ENCODE measurements around the gene BBC3.
A peak's percentile ranks its signal among the peaks of the same experiment; 100 is the strongest.
"Not testable (repeated sequence)": the region's sequence is repeated elsewhere in the genome, so short reads cannot be mapped to it uniquely, and the experiment has no call there.

The BBC3 gene

DNA sequence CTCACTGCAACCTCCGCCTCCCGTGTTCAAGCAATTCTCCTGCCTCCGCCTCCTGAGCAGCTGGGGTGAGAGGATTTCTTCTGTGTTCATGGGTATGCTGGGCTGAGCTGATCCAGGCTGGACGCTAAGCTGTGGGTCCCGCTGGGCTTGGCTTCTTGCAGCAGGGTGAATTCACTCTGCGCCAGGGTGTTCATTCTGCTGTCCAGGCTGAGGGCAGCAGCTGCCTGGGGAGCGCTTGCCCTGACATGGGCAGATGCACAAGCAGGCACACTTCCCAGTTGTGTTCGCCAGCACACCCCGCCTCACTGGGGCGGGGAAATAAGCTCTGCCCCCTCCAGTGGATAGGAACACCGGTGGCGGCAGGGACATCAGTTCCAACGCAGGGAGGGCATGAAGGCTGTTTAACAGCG is 36.4 kb upstream of the BBC3 start:
- Mint-ChIP-seq H3K27ac (no peak overlapping the region), H3K9me3 (no peaks in the 10 kb centered on the region), H3K36me3 (ENCODE audit: low read depth) (peaks cover 98% of the 10 kb centered on the region), H3K27me3 (no peaks in the 10 kb centered on the region), H3K4me3 (no peak overlapping the region), H3K4me1 (ENCODE audit: low read depth) (peaks cover 18% of the 10 kb centered on the region)
- intact Hi-C loops (cut with micrococcal nuclease) = no loop called here

DNA sequence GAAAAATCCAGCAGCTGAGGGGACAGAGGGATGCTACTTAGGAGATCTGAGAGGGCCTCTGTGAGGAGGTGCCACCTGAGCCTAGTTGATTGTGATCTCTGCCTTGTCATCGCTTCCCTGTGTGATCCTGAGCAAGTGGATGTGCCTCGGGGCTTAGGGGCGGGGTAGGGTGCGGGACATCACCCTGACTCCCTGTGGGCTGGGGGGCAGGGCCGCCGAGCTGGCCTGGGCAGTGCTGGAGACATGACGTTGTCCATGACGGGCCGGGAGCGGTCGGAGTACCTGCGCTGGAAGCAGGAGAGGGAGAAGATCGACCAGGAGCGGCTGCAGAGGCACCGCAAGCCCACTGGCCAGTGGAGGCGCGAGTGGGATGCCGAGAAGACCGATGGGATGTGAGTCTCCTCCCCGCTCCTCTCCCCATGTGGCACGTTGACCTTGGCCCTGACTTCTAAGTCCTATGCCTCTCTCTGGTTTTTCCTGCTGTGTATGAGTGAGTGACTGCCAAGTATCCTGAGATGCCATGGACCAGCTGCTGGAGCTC is 35.5 kb upstream of the BBC3 start:
- Mint-ChIP-seq H3K27ac (no peak overlapping the region), H3K4me1 (ENCODE audit: low read depth) (peaks cover 9% of the 10 kb centered on the region), H3K27me3 (no peaks in the 10 kb centered on the region), H3K4me3 (no peak overlapping the region), H3K9me3 (no peaks in the 10 kb centered on the region), H3K36me3 (ENCODE audit: low read depth) (peaks cover 98% of the 10 kb centered on the region)
- intact Hi-C loops (cut with micrococcal nuclease) = no loop called here

DNA sequence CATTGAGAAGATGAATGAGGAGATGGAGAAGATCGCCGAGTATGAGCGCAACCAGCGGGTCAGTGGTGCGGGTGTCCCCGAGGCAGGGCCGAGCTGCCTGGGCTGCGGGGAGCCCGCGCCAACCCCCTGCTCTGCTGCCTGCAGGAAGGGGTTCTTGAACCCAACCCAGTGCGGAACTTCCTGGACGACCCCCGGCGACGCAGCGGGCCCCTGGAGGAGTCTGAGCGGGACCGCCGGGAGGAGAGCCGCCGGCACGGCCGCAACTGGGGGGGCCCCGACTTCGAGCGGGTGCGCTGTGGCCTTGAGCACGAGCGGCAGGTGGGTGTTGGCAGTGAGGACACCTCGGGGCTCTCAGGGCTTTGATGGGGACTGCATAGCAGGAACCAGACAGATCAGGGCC is 33.6 kb upstream of the BBC3 start:
- H3K4me1 Mint-ChIP-seq (ENCODE audit: low read depth) = peaks cover 14% of the 10 kb centered on the region
- H3K36me3 Mint-ChIP-seq (ENCODE audit: low read depth) = peaks cover 98% of the 10 kb centered on the region
- no peak overlapping the region for H3K27ac Mint-ChIP-seq
- intact Hi-C loops (cut with micrococcal nuclease) = no loop called here
- H3K27me3 Mint-ChIP-seq = no peaks in the 10 kb centered on the region
- no peaks in the 10 kb centered on the region for H3K9me3 Mint-ChIP-seq
- H3K4me3 Mint-ChIP-seq = no peak overlapping the region

DNA sequence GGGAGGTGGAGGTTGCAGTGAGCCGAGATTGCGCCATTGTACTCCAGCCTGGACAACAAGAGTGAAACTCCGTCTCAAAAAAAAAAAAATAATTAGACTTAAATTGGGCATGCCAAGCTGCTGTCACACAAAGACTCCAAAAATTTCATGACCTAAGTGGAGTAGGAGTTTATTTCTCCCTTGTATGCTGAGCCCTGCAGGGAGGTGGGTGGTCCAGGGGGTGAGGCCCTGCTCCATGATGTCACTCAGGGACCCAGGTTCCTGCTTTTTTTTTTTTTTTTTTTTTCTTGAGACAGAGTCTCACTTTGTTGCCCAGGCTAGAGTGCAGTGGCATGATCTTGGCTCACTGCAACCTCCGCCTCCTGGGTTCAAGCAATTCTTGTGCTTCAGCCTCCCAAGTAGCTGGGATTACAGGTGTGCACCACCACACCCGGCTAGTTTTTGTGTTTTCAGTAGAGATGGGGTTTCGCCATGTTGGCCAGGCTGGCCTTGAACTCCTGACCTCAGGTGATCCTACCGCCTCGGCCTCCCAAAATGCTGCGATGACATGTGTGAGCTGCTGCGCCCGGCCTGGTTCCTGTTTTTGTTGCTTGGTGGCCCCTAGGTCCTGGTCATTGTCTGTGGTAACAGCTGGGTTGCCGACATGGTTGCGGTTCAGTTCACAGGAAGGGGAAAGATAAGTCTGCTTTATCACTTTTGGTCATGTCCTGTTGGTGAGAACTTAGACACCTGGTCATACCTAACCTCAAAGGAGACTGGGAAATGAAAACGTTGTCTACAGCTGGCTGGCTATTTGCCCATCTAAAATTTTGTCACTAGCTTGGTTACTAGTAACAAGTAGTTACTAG is 31.2 kb upstream of the BBC3 start:
- Mint-ChIP-seq H3K36me3 (ENCODE audit: low read depth) (peaks cover 98% of the 10 kb centered on the region), H3K4me1 (ENCODE audit: low read depth) (peaks cover 36% of the 10 kb centered on the region)
- intact Hi-C loops (cut with micrococcal nuclease); H3K27ac Mint-ChIP-seq; H3K9me3 Mint-ChIP-seq; H3K27me3 Mint-ChIP-seq; H3K4me3 Mint-ChIP-seq: not testable (repeated sequence)

- H3K4me1 Mint-ChIP-seq (ENCODE audit: low read depth) = peaks cover 42% of the 10 kb centered on the region
- H3K9me3 Mint-ChIP-seq = no peaks in the 10 kb centered on the region
- H3K4me3 Mint-ChIP-seq = no peak overlapping the region
- no peak overlapping the region for H3K27ac Mint-ChIP-seq
- H3K36me3 Mint-ChIP-seq (ENCODE audit: low read depth) = peaks cover 88% of the 10 kb centered on the region
- no peaks in the 10 kb centered on the region for H3K27me3 Mint-ChIP-seq
- intact Hi-C loops (cut with micrococcal nuclease) = no loop called here
Measured at GRCh38 chr19:47260476-47260875, 29.5 kb upstream of the BBC3 start.

- Mint-ChIP-seq H3K4me3 (no peak overlapping the region), H3K36me3 (ENCODE audit: low read depth) (peaks cover 73% of the 10 kb centered on the region), H3K27me3 (no peaks in the 10 kb centered on the region), H3K27ac (peak overlapping the region; percentile 5), H3K4me1 (ENCODE audit: low read depth) (peaks cover 42% of the 10 kb centered on the region), H3K9me3 (no peaks in the 10 kb centered on the region)
- intact Hi-C loops (cut with micrococcal nuclease) = no loop called here
Measured at GRCh38 chr19:47258895-47259555, 28.0 kb upstream of the BBC3 start.

- no peaks in the 10 kb centered on the region for H3K9me3 Mint-ChIP-seq
- H3K27me3 Mint-ChIP-seq = no peaks in the 10 kb centered on the region
- H3K4me3 Mint-ChIP-seq = no peak overlapping the region
- peaks cover 42% of the 10 kb centered on the region for H3K4me1 Mint-ChIP-seq (ENCODE audit: low read depth)
- intact Hi-C loops (cut with micrococcal nuclease) = no loop called here
- peak overlapping the region; percentile 5 for H3K27ac Mint-ChIP-seq
- H3K36me3 Mint-ChIP-seq (ENCODE audit: low read depth) = peaks cover 70% of the 10 kb centered on the region
Measured at GRCh38 chr19:47258434-47258833, 27.4 kb upstream of the BBC3 start.

GRCh38 chr19:47257411-47258169 is 26.6 kb upstream of the BBC3 start:
- Mint-ChIP-seq H3K4me1 (ENCODE audit: low read depth) (peaks cover 42% of the 10 kb centered on the region), H3K27ac (peak overlapping the region; percentile 97), H3K36me3 (ENCODE audit: low read depth) (peaks cover 61% of the 10 kb centered on the region), H3K9me3 (no peaks in the 10 kb centered on the region), H3K4me3 (peak overlapping the region; percentile 87), H3K27me3 (no peaks in the 10 kb centered on the region)
- intact Hi-C loops (cut with micrococcal nuclease) = loop anchor here (1.0 kb wide), 1 partner anchor 17 kb away; the partner anchor contains the start of gene INAFM1

- Mint-ChIP-seq H3K4me1 (ENCODE audit: low read depth) (peaks cover 42% of the 10 kb centered on the region), H3K27ac (peak overlapping the region; percentile 97), H3K4me3 (peak overlapping the region; percentile 87), H3K27me3 (peaks cover 6% of the 10 kb centered on the region), H3K9me3 (no peaks in the 10 kb centered on the region), H3K36me3 (ENCODE audit: low read depth) (peaks cover 54% of the 10 kb centered on the region)
- intact Hi-C loops (cut with micrococcal nuclease) = loop anchor here (1.0 kb wide), 3 partner anchors 13 to 30 kb away; partner anchors contain the start of gene INAFM1
Measured at GRCh38 chr19:47256693-47257410, 25.9 kb upstream of the BBC3 start.

GRCh38 chr19:47255879-47256692 is 25.1 kb upstream of the BBC3 start, which contains the start of gene CCDC9:
Gene CCDC9, plus strand, starts transcription at chr19:47256525. Its CDS starts 1,876 bp downstream, at chr19:47258401.
- intact Hi-C loops (cut with micrococcal nuclease) = loop anchor here (1.0 kb wide), 2 partner anchors 12 to 29 kb away; no protein-coding TSS in a partner anchor
- Mint-ChIP-seq H3K4me3 (peak within 1 kb of the TSS; percentile 87), H3K27me3 (peaks cover 7% of the 10 kb centered on the region), H3K4me1 (ENCODE audit: low read depth) (peaks cover 40% of the 10 kb centered on the region), H3K9me3 (no peaks in the 10 kb centered on the region), H3K27ac (peak within 1 kb of the TSS; percentile 97), H3K36me3 (ENCODE audit: low read depth) (peaks cover 46% of the 10 kb centered on the region)

DNA sequence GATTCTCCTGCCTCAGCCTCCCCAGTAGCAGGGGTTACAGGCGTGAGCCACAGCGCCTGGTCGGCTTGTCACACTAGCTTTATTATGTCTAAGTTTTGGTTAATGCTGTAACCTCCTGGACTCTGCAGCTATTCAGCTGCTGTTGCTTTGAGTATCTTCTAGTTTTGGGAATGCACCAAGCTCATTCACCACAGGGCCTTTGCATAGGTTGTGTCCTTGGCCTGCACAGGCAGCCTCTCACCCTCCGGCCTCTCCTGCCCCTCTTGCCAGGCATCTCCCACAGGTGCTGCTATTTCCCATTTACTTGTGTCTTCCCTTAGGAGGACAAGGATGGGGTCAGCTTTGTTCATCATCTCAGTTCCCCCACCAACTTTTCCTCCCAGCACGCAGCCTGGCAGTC is 23.0 kb upstream of the BBC3 start:
- no peaks in the 10 kb centered on the region for H3K9me3 Mint-ChIP-seq
- peaks cover 25% of the 10 kb centered on the region for H3K36me3 Mint-ChIP-seq (ENCODE audit: low read depth)
- intact Hi-C loops (cut with micrococcal nuclease) = no loop called here
- H3K27me3 Mint-ChIP-seq = peaks cover 10% of the 10 kb centered on the region
- no peak overlapping the region for H3K27ac Mint-ChIP-seq
- no peak overlapping the region for H3K4me3 Mint-ChIP-seq
- peaks cover 22% of the 10 kb centered on the region for H3K4me1 Mint-ChIP-seq (ENCODE audit: low read depth)

- no peaks in the 10 kb centered on the region for H3K9me3 Mint-ChIP-seq
- peaks cover 17% of the 10 kb centered on the region for H3K4me1 Mint-ChIP-seq (ENCODE audit: low read depth)
- peaks cover 20% of the 10 kb centered on the region for H3K36me3 Mint-ChIP-seq (ENCODE audit: low read depth)
- H3K27me3 Mint-ChIP-seq = peaks cover 10% of the 10 kb centered on the region
- H3K27ac Mint-ChIP-seq = no peak overlapping the region
- H3K4me3 Mint-ChIP-seq = no peak overlapping the region
- intact Hi-C loops (cut with micrococcal nuclease) = no loop called here
Measured at GRCh38 chr19:47253467-47253881, 22.5 kb upstream of the BBC3 start.

Data from dendritic cell treated with granulocyte-macrophage colony-stimulating factor and Interleukin-4, amounts not matched to agents 40 ng/mL and 50 ng/mL, for 4 days (primary cell).